SH-SY5Y (cell line): ENCODE data around the gene ENOX2.

ENCODE experiments used
- GATA2 ChIP-seq: IDR thresholded peaks from 2 replicates; pipeline ENCODE4 v1.6.1; 2011; ENCODE audit warnings: mild to moderate bottlenecking, low read depth, low read length
- GATA3 ChIP-seq: IDR thresholded peaks from 2 replicates; pipeline ENCODE4 v1.6.1; 2011; ENCODE audit warnings: low read depth, mild to moderate bottlenecking, low read length, moderate library complexity

- TF ChIP-seq GATA3 (no peak), GATA2 (no peak)
Measured at GRCh38 chrX:130834830-130835229, 68.2 kb downstream of the ENOX2 start.
